ENCODE measurements around the gene EARS2.
"Not testable (repeated sequence)": the region's sequence is repeated elsewhere in the genome, so short reads cannot be mapped to it uniquely, and the experiment has no call there.

The EARS2 gene

DNA sequence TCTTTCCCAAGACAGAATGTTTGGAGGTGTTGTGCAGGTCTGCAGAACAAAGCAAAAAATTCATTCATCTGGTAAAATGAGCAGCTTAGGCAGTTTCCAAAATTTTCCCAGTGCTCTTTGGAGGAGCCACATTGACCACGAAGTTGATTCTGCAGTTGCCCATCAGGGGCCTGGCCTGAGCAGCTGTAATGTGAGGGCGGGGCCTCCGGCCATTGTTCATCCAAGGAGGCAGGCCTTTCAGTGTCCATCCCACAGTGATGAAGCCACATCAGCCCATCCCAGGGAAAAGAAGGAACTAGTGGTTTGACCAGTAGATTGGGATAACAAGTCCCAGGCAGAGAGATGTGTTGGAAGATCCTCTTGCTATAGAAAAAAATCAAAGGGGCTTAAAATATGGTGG is 10.5 kb upstream of the EARS2 start:
- no peak for DNase-seq (ENCODE audit: low read depth)

DNA sequence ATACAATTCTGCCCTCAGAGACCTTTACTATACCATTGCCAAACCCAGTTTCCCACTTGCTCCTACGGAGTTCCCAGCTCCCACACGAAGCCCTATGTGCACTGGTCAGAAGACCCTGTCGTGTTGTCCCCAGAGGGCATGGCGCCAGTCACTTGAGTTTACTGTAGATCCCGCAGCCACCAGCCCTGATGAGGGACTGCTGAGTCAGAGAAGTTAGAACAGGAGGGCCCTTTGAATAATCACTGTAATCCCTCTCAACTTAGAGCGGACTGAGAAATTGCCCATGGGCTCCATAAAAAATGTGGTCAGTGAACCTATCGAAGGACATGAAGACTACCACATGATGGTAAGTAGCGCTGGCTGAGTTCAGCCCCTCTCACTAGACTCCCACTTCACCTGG is 9.6 kb upstream of the EARS2 start:
- no peak for DNase-seq (ENCODE audit: low read depth)

DNA sequence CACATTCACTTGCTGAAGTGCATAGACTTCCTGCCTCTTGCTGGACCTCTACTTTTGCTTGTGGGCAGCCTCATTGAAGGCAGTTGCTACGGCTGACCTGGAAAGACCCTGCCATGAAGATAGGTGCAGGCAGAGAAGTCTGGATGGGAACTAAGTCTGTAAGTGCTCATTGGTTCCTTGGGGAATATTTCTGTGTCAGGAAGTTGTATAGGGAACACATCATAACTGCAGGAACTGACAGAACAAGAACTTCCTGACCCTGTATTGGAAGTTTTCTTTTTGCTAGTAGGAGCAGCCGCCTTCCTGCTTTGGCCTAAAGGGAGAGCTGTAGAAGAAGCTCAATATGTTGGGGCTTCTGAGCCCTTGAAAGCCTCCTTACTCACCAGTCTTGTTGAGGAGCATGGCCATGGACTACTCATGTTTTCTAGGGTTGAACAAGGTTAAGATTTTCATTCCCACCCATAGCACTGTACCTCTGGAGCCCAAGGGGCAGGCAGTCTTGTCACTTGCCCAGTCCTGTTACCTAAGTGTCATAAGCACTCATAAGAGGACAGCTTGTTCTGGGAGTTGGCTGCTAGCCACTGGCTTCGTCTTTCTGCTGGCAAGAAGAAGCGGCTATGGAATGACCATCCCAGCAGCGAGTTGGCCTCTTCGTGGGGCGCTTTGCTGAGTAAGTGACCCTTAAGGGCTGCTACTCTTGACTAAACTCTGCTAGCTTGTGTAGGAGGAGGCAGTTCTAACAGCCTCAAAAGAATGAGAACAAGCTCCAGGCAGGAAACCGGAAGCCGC is 7.6 kb upstream of the EARS2 start:
- DNase-seq (ENCODE audit: low read depth): no peak

DNA sequence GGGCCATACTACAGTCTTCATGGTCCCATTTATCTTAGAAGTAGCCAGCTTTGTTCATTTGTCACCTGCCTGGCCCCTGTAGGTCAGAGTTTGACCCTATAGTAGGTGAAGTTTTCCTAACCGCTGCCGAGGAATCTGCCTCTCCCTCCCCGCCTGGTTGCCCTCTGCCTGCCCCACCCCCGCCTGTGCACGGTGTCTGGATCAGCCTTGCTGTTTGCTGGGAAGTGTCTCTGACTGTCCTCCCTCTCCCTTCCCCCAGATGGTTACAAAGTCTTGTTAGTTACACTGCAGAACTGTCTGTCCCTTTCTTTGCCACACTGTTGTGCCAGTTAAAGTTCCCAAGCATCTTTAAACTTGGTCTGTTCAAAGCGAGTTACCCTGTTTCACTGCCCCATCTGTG is 6.0 kb upstream of the EARS2 start:
- no peak for DNase-seq (ENCODE audit: low read depth)

DNA sequence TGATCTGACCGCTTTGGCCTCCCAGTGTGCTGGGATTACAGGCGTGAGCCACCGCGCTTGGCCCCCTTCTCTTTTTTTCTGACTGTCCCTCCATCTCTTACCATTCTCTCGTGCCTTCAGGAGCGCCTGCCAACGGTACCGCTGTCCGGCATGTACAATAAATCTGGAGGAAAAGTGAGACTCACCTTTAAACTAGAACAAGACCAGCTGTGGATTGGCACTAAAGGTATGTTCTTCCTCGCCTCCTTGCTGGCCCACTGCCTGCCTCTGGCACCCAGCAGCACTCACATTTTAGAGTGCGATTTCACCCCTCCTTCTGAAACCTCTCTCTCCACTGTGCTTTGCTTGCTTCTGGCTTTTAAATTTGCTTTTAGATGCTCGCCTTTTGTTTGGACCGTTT is 5.4 kb upstream of the EARS2 start:
- no peak for DNase-seq (ENCODE audit: low read depth)

DNA sequence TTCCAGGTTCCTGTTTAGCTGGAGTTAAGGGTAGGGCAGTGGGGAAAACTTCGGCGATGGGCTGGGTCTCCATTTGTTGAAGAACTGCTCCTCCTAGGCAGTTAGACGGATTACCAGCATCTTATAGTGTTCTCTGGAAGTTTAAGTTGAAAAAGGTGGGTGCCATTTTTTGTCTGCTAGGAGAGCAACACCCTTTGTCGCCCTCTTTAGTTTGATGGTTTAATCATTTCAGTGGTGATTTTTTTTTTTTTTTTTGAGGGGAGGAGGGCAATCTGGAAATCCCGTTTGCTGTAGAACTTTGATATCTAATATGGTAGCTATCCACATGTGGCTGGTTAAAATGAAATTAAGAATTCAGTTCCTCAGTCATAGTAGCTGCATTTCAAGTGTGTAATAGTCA is 4.4 kb upstream of the EARS2 start:
- no peak for DNase-seq (ENCODE audit: low read depth)

DNA sequence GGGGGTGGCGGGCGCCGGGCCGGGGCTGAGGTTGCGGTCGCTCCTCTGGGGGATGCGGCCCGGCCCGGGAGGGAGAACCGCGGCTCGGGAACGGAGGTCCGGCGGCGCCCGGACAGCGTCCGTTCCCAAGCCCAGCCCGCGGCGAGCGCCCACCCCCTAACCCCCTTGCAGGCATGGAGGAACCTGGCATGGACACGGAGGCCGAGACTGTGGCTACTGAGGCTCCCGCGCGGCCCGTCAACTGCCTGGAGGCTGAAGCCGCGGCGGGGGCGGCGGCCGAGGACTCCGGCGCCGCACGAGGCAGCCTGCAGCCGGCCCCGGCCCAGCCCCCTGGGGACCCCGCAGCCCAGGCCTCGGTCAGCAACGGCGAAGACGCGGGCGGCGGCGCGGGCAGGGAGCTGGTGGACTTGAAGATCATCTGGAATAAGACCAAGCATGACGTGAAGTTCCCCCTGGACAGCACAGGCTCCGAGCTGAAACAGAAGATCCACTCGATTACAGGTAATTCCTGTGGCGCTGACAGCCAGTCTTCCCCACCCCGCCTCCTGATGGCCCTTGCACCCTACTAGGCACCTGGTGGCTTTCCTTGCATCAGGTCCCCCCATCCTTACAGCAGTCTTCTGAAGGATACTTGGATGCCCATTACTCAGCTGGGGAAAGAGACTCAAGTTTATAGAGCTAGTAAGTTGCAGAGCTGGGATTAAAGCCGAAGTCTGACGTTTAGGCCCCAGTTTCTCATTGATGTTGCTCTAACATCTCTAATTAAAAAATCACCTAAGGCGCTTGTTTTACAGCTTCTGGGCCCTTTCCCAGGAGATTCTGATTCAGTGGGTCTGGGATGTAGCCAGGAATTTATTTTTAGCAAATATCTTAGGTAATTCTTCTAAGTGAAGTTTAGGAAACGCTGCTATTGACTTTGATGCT is 891 bp upstream of the EARS2 start:
- peak; percentile 1 for DNase-seq (ENCODE audit: low read depth)

DNA sequence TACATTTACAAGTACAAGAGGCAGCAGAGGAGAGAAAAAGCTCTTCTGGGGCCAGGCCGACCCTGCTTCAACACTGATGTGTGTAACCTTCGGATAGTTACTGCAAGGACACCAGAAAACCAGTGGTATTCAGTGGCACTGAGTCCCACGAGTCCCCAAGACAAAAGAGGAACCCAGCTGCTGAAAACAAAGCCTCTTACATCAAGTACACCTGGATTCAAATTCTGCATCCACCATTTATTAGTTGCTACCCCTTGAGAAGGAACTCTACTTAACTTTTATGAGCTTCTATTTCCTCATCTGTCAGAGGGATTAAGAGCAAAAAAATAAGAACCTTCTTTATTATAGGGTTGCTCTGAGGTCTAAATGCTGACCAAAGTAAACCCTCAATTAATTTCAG is 2.6 kb downstream of the EARS2 start:
- no peak for DNase-seq (ENCODE audit: low read depth)

DNA sequence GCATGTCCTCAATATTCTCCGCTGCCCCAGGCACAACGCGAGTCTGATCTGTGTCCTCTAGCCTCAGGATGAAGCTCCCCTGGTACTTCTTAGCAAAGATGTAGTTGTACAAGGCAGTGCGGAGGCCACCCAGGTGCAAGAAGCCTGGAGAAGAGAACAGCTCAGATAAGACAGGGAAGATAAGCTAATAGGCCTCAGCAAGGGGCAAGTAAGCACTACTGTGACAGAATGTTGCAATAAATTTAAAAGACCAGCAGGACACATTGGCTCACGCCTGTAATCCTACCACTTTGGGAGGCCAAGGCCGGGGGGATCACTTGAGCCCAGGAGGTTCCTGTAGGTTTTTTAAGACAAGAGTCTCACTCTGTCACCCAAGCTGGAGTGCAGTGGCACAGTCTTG is 5.0 kb downstream of the EARS2 start:
- no peak for DNase-seq (ENCODE audit: low read depth)

DNA sequence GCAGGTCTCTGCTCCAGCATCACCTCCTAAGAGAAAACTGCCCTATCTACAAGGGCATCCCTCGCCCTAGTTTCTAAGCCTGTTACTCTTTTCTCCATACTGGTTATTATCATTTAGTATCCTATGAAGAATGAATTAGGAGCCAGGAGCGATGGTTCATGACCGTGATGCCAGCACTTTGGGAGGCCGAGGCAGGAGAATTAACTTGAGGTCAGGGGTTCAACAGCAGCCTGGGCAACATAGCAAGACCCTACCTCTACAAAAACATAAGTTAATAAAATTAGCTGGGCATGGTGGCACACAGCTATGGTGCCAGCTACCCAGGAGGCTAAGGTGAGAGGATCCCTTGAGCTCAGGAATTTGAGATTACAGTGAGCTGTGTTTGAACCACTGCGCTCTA is 7.2 kb downstream of the EARS2 start:
- no peak for DNase-seq (ENCODE audit: low read depth)

DNA sequence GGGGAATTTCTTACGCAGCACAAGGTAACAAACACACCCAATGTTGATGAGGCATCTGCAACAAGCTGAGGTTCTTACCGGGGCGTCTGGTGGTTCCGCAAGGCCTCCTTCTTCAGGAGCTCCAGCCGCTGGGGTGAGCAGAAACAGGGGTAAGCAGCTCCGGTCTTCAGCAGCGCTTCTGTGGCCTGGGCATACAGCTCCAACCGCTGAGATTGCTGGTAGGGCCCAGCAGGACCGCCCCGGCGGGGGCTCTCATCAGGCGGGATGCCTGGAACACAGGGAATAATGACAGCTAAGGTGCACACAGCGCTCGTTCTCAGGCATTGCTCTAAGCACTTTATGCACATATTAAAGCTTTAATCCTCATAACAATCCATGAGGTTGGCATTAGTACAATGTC is 12.7 kb downstream of the EARS2 start:
- DNase-seq (ENCODE audit: low read depth): no peak

DNA sequence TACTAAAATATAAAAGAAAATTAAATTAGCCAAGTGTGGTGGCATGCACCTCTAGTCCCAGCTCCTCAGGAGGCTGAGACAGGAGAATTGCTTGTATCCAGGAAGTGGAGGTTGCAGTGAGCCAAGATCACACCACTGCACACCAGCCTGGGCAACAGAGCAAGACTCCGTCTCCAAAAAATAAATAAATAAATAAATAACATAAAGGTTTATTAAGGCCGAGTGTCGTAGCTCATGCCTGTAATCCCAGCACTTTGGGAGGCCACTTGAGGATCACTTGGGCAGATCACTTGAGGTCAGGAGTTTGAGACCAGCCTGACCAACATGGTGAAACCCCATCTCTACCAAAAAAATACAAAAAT is 16.4 kb downstream of the EARS2 start:
- DNase-seq (ENCODE audit: low read depth): not testable (repeated sequence)

DNA sequence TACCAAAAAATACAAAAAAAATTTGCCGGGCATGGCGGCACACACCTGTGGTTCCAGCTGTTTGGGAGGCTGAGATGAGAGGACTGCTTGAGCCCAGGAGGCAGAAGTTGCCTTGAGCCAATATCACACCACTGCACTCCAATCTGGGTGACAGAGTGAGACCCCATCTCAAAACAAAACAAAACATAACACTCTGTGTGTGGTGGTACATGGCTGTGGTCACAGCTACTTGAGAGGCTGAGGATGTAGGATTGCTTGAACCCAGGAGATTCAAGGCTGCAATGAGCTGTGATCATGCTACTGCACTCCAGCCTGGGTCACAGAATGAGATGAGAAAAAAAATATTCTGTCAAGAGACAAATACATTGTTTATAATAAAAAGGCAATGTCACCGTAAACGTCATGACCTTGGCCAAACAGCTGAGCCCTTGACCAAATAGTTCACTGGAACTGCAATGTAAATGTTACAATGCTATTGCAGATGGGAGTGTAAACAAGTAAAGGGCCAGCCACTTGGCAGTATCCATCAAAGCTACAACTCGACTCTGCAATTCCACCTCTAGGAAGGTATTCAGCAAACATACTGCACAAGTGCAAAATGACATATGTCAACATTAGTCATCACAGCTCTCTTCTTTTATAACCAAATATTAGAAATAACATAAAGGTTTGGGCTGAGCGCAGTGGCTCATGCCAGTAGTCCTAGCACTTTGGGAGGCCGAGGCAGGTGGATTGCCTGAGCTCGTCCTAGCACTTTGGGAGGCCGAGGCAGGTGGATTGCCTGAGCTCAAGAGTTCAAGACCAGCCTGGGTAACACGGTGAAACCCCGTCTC is 16.9 kb downstream of the EARS2 start:
- no peak for DNase-seq (ENCODE audit: low read depth)

DNA sequence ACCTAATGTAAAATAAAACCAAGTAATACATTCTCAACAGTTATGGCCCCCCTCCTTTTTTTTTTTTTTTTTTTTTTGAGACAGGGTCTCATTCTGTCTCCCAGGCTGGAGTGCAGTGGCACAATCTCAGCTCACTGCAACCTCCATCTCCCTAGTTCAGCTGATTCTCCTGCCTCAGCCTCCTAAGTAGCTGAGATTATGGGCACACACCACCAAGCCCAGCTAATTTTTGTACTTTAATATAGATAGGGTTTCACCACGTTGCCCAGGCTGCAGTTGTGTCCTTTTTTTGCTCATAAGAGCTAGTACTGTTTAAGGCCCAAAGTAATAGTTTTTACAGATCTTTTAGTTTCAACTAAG is 18.3 kb downstream of the EARS2 start:
- DNase-seq (ENCODE audit: low read depth): no peak

DNA sequence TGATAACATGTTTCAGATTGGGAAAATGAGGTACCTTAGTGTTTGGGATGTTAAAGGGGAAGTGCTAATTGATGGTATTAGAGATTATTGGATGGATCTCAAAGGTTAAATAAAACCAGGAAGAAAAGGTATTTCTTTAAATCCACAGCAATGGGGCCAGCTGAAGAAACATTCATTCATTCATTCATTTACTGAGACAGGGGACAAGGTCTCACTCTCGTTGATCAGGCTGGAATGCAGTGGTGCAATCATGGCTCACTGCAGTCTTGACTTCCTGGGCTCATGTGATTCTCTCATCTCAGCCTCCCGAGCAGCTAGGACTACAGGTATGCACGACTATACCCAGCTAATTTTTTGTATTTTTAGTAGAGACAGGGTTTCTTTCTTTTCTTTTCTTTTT is 19.8 kb downstream of the EARS2 start:
- DNase-seq (ENCODE audit: low read depth): no peak

DNA sequence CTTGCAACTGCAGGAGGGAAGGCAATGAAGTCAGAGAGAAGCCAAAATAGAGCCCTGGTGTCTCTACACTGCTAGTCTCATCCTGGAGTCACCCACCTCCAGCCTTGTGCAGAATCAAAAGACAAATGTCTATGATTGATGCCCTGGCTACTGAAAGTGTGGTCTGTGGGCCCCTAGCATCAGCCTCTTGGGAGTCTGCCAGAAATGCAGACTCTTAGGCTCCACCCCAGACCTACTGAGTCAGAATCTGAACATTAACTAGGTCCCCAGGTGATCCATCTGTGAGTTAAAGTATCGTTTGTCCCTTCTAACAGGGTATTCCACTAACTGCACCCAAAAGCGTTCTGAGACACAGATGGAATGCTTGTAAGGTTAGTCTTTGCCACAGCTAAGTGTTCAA is 21.2 kb downstream of the EARS2 start:
- DNase-seq (ENCODE audit: low read depth): no peak

DNA sequence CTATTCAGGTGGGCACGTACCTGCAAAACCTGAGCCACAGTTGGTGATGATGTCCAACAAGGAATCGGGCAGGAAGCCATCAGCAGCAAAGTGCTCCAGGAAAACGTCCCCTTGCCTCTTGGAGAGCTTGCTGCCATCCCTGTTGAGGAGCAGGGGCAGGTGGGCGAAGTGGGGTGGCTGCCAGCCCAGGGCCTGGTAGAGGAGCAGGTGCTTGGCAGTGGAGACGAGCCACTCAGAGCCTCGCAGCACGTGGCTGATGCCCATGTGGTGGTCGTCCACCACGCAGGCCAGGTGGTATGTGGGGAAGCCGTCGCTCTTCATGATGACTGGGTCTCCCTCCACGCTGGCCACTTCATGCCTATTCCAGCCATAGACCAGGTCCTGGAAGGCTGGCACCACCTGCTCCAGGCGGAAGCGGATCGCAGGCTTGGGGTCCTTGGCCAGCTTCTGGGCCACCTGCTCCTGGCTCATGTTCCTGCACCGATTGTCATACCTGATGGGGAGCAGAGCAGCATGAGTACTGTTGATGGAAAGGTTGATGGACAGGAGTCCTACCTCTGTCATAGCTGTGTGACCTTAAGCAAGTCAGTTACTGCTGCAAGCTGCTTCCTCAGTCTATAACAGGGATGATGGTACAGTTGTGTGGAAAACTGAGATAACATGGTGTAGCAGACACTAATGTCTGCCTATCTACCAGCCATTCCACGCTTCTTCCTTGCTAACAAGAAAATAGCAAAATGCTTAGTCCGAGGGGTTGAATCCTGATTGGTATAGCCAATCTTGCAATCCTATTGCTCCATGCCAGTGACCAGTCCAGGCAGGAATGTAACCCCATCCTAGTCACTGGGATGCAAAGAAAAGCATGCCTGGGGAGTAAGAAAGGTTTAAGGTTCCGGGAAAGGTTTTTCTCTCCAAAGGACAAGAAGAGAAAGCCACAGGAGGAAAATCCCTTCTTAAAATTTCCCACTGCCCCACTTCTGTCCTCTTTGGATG is 22.0 kb downstream of the EARS2 start:
- no peak for DNase-seq (ENCODE audit: low read depth)

DNA sequence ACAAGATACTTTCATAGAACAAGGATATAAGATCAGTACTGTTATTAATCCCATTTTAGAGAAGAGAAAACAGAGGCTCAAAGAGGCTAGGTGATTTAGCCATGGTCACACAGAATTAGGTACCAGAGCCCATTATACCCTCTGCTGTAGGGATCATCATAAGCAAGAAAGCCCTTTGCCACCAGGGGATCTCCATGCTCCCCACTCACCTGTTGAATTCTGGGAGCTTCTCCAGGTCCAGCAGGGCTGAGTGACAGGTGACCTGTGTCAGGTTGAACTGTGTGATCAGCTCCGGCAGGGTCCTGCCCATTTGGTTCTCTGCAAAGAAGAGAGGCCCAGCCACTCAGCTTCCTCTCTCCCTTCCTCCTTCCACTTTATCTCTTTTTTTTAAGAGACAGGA is 24.7 kb downstream of the EARS2 start:
- DNase-seq (ENCODE audit: low read depth): no peak

DNA sequence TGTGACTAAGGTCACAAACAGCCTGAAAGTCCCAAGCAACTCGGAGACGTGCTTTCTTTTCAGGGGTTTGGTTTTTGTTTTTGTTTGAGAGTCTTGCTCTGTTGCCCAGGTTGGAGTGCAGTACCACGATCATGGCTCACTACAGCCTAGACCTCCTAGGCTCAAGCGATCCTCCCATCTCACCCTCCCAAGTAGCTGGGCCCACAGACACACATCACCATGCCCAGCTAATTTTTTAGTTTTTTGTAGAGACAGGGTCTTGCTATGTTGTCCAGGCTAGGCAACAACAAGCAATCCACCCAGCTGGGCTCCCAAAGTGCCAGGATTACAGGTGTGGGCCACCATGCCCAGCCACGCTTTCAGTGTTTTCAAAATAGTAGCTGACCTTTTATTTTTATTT is 27.1 kb downstream of the EARS2 start:
- no peak for DNase-seq (ENCODE audit: low read depth)

DNA sequence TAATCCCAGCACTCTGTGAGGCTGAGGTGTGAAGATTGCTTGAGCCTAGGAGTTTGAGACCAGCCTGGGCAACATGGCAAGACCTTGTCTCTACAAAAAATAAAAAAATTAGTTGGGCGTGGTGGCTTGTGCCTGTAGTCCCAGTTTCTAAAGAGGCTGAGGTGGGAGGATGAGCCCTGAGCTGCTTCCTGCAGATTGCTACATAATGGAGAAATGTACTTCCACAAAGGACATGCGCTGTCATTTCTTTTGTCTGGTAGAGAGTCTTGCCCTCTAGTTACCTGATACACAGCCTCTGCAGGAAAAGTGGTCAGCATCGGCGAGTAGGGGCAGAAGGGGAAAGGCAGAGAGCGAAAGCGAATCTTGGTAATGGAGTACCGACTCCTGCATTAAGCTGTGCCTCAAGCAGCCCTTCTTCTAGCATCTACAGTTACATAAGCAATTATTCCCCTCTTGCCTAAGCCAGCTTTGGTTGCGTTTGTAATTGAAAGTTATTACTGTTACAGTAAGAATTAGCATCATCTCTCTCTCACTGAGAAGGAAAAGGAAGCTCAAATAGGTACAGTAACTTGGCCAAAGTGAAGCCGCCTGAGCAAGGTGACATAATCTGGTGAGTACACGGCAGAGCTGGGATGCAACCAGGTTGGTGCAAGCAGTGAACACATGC is 28.4 kb downstream of the EARS2 start:
- DNase-seq (ENCODE audit: low read depth): no peak

Measured in stimulated activated CD8-positive, alpha-beta memory T cell treated with anti-CD3 and anti-CD28 coated beads, Interleukin-15, amount 100 ng/mL, for 1 hour (primary cell).